HG03095 (cell line): ENCODE measurements around the gene NIPAL3.
A peak's percentile ranks its signal among the peaks of the same experiment; 100 is the strongest.

ENCODE experiments used
- ATAC-seq: cut with Tn5 transposase; IDR thresholded peaks from one replicate; pipeline ENCODE4 v1.9.1; 2021; ENCODE audit warnings: moderate library complexity; ENCODE audit not compliant: unreplicated experiment

The NIPAL3 gene

DNA sequence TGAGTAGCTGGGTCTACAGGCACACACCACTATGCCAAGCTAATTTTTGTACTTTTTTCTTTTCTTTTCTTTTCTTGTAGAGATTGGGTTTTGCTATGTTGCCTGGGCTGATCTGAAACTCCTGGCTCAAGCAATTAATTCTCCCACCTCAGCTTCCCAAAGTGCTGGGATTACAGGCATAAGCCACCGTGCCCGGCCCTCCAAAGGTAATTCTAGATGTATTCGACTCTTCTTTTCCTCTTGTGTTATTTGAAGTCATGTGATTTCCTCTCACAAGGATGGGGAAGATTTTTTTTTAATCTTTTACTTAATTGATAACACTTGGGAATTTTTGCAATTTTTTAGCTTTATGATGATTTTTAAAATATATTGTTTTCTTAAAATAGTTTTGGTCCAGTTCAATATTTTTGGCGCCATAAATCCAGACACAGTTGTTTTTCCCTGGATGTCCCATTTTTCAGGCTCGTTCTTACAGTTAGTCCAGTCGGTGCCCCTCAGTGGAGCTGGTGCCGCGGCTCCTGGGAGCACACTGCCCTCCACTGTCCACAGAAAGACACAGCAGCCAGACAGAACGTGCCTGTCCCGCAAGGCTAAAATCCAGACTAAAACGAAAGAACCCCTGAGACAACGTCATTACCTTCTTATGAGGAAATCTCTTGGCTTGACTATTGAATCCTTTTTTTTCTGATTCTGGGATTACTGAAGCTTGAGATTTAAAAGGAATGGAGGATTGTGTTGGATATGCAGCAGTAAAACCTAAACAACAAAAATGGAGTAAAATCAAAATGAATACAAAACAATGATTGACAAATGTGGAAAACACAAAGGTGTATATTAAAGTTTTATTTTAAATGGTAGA is 24.4 kb upstream of the NIPAL3 start:
- ATAC-seq, result no peak

DNA sequence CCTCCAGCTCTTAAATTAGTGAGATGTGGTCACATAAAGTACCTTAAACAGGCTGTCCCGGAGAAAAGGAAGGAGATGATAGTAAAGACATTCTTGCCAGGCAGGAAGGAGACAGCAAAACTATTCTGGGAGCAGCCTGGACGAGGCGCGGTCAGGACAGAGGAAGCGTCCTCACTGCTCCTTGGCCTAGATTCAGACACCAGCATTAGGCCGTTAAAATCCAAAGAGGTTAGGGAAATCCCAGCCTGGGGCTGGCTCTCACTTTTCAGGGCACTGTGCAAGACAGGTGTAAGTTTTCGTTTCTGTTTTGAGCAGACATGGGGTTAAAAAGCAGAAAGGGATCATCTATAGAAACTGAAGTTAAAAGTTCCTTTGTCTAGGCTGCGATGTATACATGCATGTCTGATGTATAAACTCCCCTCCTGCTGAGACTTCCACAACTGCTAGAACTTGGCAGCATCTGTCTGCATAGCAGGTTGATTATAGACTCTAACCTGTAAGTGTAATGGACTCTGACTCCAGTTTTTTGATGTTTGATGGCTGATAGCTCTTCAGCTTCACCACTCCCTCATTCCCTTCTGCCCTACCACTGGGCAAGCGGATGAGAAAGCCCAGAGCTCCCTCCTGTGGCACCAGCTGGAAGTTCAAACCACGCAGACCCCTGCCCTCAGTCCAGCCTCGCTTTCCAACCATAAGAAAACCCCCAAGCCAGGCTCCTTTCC is 23.6 kb upstream of the NIPAL3 start:
- peak; percentile 66 for ATAC-seq

DNA sequence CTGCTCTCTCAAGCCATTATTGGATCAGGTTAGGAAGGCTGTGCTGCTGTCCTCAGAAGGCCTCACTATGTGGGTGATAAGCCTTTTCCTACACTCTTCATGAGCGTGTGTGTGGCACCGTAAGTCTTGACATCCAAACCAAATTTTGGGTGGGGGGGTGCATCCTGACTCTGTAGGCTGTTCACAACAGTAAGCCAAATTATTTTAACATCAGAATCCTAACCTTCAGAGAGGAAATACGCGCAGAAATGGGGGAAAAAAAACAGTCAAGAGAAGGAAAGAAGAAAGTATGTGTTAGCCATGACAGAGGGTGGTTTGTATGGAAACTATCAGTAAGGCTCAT is 23.0 kb upstream of the NIPAL3 start:
- no peak for ATAC-seq

DNA sequence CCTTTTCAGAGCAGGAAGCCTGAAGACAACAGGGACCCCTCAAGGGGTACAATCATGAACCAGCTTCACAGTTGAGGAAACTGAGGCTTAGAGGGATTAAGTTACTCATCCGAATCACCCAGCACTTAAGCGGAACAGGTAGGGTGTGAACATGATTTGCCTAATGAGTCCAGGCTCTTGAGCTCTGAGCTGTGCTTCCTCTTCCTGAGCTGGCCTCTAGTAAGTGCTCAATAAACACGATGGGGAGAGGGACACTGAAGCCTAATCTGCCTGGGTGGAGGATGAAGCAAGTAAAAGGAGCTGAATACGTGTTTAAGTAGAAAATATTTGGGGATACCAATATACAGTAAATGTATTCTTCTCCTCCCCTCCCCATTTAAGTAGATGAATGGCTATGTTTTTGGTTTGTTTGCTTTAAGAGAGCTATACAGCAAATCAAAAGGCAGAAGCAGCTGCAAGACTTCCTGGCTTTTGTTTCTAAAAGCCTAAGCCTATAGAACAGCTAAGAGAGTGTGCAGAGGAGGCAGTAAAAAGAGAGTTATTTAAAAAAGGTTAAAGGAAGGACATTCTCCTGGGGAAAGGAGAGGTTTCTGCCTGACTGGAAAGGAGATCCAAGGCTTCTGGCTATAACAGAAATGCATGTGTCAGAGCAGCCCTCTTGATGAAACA is 22.5 kb upstream of the NIPAL3 start:
- no peak for ATAC-seq

DNA sequence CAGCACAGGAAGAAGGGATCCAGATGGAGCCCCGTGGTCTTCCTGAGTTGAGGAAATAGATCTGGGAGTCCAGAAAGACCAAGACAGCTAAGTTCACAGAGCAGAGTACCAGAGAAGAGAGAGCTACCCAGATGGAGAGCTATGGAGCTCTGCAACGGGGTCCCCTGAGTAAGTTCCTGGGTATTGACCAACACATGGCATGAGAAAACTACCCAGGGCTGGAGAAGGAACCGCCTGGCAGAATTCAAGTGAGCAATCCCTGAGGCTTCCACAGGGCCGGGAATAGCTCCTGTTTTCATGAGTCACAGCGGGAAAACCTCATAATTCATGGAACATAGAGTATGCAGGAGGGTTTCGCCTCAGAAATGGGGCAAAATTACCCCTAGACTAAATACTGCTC is 21.7 kb upstream of the NIPAL3 start:
- ATAC-seq, result no peak

DNA sequence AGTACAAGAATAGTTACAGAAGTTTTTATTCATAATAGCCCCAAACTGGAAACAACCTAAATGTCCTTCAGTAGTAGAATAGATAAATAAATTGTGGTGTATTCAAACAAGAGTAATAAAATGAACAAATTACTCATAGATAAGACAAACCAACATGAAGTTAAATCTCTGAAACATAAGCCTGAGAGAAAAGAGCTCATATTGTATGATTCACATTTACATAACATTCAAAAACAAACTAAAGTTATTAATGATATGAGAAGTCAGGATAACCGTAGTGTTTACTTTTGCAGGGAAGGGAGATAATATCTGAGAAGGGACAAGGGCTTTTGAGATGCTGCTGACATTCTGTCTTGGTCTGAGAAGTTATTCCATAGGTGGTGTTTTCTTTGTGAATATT is 15.5 kb upstream of the NIPAL3 start:
- ATAC-seq, result no peak

DNA sequence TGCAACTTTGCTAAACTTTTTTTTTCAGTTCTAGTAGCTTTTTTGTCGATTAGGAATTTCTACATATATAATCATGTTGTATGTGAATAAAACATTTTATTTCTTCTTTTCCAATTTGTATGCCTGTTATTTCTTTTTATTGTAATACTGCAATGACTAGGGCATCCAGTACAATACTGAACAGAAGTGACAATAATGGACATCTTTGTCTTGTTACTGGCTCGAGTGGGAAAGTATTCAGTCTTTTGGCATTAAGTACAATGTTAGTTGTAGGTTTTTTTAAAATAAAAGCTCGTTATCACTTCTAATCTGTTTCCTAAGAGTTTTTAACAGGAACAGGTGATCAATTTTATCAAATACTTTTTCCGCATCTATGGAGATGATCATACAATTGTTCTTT is 11.8 kb upstream of the NIPAL3 start:
- ATAC-seq, result no peak

DNA sequence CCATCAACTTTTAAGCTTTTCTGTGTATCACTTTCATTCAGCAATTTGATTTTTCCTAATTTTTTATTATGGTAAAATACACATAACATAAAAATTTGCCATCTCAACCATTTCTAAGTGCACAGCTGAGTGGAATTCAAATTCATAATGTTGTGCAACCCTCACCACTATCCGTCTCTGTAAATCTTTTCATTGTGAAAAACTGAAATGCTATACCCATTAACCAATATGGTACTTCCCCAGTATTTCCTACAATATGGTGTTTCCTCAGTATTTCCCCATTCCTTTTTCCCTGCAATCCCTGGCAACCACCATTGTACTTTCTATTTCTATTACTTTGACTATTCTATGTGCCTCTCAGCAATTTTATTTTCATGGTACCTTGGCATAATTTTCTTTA is 8.8 kb upstream of the NIPAL3 start:
- ATAC-seq, result no peak

DNA sequence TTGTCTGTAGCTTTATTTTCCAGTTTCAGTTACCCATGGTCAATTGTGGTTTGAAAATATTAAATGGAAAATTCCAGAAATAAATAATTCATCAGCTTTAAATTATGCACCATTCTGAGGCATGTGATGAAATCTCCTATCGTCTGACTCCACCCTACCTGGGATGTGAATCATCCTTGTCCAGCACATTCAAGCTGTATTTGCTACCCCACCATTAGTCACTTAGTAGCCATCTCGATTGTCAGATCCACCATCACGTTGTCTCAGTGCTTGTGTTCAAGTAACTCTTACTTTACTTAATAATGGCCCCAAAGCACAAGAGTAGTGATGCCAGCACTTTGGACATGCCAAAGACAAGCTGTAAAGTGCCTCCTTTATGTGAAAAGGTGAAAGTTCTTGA is 6.1 kb upstream of the NIPAL3 start:
- ATAC-seq, result no peak

DNA sequence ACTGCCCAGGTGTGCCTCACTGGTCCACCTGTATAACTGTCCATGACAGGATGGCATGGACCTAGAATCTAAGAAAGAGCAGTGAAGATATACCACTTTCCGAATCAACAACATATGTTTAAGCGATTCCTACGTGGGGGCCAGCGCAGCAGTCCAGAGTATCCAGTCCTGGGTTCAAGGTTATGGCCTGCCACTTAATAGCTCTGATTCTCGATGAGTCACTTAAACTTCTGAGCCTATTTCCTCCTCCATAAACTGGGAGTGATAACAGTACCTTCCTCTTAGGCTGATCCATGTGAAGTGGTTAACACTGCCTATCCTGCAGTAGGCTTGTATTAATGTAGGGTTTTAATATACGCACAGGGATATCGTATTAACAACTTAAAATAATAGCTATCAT is 4.9 kb upstream of the NIPAL3 start:
- ATAC-seq, result no peak

DNA sequence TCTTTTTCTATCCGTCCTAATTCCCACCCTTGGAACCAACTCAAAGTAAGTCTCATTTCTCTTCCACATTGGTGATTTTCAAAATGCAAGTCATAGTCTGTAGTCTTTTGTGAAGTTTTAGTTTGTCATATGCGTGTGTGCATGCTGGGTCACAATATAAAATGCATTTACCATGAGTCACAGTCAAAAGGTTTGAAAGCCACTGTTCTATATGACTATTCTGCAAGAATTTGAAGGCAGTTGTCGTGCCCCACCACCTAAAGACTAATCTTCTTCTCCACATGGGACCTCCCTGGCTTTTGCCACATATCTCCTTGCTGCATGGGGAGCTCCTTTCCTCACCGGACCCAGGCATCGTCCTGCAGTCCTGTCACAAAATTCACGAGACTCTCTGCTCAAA is 3.6 kb upstream of the NIPAL3 start:
- ATAC-seq, result no peak

DNA sequence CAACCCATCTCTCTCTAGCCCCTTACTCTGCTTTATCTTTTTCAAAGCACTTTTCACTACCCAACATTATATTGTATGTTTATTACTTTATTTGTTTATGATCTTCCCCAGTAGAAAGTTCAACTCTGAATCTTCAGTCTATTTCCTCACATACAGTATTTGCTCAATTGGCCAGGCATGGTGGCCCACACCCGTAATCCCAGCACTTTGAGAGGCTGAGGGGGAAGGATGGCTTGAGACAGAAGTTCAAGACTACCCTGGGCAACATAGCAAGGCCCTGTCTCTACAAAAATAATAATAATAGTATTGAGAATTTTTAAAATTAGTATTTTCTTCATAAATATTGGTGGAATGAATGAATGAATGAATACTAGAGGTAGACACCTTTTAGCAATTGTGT is 3.2 kb upstream of the NIPAL3 start:
- no peak for ATAC-seq

DNA sequence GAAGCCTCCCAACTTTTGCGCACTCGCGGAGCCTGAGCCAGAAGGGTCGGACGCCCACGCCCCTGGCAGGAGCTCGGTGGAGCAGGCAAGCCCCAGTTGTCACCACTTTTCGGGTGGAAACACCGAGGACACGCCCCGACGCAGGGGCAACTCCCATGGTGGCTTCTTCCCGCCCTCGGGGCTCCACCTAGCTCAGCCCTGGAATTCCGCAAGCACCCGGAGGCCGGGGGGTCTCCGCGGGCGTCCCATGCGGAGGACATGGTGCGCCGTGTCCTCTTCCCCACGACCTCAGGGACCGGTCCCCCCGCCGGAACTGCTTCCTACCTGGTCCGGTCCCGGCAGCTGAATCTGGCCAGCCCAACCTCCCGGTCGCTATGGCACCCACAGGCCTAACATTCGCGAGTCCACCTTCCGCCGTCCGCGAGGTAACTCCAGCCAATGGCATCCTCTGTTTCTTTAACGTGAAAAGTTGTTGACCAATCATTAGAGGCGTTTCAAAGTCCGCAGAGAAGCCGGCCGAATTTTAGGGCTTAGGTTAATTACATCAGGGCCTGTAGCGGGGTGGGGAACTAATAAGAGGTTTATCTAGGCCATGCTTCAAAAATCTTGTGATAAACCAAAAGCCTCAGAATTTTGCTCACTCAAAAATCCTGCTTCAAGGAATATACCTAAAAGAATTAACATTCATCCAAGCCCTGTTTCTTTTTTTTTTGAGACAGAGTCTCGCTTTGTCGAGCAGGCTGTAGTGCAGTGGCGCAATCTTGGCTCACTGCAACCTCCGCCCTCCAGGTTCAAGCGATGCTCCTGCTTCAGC is 2.0 kb upstream of the NIPAL3 start, which contains the start of gene STPG1:
Gene STPG1 (minus strand): TSS at position 433 of the 814 bp plus-strand sequence. CDS start 12,394 bp downstream, outside the sequence.
- ATAC-seq, result no peak

DNA sequence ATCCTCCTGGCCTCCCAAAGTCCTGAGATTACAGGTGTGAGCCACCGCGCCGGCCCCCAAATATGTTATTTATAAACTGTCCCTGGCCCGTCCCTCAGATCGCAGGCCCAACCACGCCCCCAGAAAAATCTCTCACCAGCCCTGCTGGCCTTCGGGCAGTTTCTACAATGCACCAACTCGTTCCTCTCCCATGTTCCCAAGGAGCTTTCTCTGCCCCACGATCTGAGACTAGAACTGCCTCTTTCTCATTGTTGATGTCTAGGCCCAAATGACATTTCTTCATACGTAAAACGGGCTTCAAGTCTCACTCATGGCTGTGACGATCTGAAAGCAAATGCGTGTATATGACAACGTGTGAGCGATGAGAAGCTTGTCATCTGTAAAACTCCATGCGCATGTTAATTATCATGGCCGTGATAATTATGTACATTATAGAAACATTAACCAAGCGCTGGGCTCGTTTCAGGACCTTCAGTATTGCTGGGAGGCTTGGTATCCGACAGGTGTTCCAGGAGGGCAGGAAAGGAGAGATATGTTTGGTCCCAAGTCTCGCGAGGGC is 748 bp upstream of the NIPAL3 start:
- ATAC-seq, result no peak

DNA sequence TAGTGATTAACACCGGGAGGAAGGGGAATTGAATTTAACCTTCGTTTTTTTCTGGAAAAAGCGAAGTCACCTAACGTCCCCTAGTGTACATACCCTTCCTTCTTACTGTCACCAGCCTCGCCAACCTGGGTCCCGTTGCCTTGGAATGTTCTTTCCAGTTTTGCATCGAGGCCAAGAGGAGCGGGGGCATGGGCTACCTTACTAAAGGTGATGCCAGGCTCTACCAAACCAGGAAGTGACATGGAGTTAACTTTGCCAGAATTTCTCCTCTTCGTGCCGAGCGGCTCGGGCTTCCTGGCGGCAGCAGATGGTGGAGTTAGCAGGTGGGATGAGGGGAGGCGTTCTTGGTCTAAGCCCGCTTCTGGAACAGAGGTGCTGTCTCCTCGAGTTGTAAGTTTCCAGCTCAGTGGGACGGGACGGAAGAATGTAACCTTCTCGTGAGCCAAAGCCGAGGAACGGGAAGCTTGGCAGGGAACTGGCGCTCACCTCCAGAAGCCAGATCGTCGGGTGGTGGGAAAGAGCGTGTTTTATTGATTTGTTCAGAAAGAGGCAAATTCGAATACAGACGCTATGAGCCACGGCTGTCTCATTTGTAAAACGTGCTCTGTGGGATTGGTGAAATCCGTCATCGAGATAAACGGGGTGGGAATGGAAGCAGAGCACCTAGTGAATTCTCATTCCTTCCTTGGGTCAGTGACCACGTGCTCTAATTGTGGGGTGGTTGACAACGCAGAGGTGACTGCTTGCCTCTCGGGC is 486 bp downstream of the NIPAL3 start:
- peak; percentile 11 for ATAC-seq

DNA sequence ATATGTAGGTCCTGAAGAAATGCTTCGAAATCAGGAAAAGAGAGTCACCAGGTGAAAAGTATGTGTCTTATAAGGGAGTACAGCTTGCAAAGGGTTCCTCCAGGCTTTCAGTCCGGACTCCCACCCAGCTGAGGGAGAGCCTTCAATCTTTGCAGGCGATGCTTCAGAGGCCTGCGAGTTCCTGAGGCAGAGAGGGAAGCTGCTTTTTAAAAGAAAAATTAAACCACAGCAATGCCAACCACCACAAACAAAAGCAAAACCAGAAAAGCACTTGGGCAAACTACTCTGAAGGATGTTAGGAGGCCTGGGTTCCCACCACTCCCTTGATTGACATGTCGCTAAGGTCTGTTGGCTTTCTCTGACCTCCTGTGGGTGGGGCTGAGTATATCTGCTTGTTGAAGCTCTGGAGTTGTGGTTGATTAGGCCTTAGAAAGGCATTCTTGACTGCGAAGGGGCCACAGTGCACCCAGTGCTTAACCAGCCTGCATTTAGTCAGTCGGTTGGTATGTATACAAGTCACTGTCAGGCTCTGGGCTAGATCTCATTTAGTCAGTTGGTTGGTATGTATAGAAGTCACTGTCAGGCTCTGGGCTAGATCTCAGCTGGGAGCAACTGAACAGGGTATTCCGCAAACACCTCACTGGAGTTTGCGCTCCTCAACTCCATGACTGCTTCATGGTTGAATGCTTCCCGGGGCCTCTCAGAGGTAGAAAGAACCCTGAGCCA is 1.2 kb downstream of the NIPAL3 start:
- ATAC-seq, result no peak

DNA sequence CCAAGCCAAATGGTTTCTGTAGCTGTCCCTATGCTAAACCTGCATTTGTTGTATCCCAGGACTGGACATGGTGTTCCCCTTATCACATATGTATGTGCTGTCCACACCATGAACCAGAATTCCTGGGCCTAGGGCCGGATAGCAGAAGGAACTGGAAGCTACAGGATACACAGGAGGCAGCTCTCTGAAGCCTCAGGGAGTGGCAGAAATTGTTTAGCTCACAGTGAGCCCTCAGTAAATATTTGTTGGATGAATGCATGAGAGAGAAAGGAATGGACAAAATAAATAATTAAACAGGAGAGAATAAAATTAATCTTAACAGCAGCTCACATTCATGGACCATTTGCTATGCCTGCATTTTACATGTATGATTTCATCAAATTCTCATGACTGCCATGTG is 2.1 kb downstream of the NIPAL3 start:
- no peak for ATAC-seq

DNA sequence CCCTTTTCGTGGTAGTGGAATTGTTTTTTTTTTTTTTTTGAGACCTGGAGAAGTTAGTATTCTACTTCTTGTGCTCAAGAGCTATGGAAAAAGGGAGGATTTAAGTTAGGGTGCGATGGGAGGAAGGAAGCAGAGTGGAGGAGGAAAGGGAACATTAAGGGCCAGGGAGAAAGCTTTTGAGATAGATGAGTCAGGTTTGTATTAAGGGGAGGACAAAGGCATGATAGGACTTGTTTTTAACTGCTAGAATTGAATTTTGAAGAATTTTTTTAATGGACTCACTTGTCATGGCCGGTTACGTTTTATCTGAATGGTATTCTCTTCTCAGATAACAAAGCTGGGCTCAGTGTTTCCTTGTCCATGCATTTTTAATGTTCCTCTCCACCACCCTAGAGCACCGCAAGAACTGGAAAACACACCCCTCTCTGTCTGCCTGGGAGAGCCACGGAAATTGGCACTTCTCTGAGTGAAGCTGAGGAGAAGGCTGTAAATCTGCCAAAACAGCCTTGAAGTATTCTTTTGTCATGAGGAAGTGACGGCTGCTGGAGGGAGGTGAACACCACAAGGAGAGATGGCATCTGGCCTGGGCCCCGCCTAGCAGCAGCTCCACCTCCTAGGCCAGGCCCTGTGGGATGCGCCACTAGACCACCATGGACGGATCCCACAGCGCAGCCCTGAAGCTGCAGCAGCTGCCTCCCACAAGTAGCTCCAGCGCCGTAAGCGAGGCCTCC is 3.5 kb downstream of the NIPAL3 start:
- no peak for ATAC-seq

DNA sequence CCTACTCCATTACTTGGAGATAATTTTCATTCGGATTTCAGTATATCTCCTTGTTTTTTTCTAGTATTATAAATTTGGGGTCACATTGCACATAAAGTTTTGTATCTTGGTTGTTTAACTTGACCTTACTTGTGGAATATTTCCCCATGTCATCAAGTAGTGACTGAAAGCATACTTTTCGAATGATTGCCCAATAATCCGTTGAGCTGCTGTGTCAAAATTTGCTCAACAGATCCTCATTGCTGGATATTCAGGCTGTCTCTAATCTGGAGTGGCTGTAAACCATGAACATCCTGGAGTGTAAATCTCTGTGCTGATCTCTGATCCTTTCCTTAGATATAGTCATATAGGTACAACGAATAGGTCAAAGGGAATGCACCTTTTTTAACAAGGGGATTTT is 4.9 kb downstream of the NIPAL3 start:
- no peak for ATAC-seq
